GM21717 (cell line): ENCODE data around the gene C12orf42.
"Not testable (repeated sequence)": the region's sequence is repeated elsewhere in the genome, so short reads cannot be mapped to it uniquely, and the experiment has no call there.

Experiments used
- ATAC-seq: cut with Tn5 transposase; IDR thresholded peaks from one replicate; pipeline ENCODE4 v1.9.1; 2021; ENCODE audit warnings: mild to moderate bottlenecking, moderate library complexity; ENCODE audit not compliant: unreplicated experiment

The C12orf42 gene

DNA sequence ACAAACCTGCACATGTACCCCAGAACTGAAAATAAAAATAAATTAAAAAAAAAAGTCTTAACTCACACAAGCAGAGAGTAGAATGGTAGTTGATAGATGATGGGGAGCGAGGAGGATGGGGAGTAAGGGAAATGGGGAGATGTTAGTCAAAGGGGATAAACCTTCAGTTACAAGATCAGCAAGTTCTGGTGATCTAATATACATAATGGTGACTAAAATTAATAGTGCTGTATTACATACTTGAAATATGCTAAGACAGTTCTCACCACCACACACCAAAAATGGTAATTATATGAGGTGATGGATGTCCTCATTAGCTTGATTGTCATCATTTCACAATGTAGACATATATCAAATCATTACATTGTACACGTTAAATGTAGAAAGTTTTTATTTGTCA is 3.2 kb upstream of the C12orf42 start:
- ATAC-seq: no peak

GRCh38 chr12:103494734-103495468 is 867 bp downstream of the C12orf42 start:
- no peak for ATAC-seq

GRCh38 chr12:103494051-103494733 is 1.6 kb downstream of the C12orf42 start:
- ATAC-seq: no peak

- ATAC-seq: no peak
These were observed 2.6 kb downstream of the C12orf42 start for GRCh38 chr12:103493199-103493598.

- ATAC-seq: no peak
These were observed 13.4 kb downstream of the C12orf42 start for GRCh38 chr12:103482365-103482764.

- ATAC-seq: no peak
These were observed 20.7 kb downstream of the C12orf42 start for GRCh38 chr12:103475073-103475472.

DNA sequence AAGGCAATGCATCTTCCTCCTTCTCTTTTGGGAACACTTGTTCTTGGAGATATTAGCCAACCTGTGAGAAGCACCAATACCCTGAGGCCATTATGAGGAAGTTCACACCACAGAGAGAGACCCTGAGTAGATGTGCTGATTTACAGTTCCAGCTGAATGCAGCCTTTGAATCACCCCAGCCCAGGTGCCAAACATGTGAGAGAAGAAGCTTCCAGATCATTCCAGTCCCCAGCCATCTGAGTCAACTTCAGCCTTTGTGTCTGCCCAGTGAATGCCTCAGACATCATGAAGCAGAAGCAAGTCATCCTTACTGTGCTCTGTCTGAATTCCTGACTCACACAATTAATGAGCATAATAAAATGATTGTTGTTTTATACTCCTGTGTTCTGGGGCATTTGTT is 25.1 kb downstream of the C12orf42 start:
- no peak for ATAC-seq

GRCh38 chr12:103469719-103470118 is 26.0 kb downstream of the C12orf42 start:
- ATAC-seq: no peak

GRCh38 chr12:103468837-103469236 is 26.9 kb downstream of the C12orf42 start:
- no peak for ATAC-seq

DNA sequence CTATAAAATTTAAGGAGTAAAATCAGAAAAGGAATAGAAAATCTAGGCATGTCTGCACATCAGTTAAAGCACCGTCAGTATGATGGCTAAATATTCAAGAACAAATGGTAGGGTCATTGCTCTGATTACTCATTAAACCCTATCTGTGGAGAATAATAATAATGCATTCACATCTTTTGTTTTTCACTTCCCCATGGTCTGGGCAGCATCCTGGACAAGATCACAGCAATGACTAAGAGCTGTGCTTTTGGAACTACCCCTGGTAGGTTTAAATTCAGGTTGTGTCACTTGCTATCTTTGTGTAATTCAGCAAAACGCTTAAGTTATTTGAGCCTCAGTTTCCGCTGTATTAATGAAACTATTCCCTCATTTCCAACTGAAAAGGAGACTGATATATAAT is 33.1 kb downstream of the C12orf42 start:
- peak; percentile 94 for ATAC-seq

DNA sequence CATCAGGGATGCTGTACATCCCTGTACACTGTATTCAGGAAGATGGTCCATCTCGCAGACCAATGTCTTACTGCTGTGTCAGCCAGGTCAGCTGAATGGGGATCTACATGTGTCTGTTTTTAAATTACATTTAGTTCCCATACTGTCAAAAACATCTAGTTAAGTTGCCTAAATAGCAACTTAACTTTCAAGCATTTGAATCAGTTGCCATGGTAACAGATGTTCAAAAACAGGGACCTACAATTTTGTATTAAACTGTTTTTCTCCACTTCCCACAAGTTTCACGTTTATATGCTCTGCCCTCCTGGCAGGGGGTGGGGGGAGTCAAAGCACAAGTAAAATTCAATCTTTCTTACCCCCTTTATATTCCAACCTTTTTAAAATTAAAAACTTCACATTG is 38.3 kb downstream of the C12orf42 start:
- ATAC-seq: no peak

DNA sequence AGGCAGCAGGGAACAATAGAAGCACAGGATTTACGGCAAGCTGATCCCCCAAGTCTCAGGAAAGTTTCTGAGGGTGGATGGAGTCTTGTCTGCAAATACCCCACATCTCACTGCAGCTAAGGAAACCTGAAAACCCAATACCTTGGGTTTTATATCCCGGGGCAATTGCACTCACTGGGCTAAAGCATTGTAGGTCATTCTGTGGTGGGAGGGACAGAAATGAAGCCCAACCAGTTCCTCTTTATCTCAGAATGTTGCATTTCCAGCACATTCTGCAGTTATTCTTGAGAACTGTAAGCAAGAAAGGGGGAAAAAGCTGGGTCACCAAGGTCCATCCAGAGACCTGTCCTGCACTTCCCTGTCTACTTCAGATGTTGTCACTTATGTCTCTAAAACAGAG is 39.8 kb downstream of the C12orf42 start:
- ATAC-seq: no peak

DNA sequence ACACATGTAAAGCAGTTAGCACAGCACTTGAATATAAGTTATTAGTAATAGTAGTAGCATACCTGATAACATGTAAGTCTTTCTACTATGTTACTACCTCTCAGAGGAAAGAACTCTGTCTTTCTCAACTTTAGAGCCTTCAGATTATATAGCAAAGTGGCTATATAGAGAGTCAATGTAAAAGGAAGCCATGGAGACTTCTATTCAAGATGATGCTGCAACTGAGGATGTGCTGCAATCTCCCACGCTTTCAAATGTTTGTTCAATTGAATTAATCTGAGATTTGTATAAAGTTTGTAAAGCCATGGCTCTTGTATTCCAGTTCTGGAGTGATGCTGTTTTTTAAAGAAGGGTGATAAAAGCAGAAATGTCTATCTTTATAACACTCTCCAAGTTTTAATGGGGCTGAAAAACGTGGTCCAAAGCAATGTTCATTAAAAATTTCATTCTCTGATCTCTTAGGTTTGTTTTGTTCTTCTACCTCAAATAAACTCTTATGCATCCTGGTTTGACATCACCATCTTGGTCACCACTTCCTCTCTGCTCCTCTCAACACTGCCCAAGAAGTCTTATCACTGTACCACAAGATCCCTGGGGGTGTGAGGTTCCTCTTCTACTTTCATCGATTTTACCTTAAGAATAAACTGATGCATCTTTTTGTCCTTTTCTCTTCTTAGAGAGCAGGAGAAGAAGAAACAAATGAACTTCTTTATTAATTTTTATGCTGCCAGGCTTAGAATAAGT is 40.6 kb downstream of the C12orf42 start:
- ATAC-seq: peak; percentile 67

- ATAC-seq: no peak
These were observed 50.8 kb downstream of the C12orf42 start for GRCh38 chr12:103444983-103445382.

DNA sequence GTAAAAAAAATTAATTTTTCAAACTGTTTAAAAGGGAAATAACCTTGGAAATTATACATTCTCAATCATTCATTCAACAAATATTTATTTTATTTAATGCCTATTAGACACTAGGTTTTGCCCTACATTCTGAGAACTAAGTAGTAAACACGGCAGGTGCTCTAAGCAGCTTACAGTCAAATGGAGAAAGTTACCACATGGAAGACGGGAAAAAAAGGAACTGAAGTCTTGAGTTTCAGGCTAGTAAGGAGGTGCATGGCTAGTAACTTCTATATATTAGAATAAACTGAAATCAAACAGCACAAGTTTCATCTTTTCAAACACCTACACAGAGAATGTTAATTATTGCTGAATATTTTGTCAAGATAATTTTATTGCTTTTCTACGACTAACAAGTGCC is 52.9 kb downstream of the C12orf42 start:
- peak; percentile 33 for ATAC-seq

DNA sequence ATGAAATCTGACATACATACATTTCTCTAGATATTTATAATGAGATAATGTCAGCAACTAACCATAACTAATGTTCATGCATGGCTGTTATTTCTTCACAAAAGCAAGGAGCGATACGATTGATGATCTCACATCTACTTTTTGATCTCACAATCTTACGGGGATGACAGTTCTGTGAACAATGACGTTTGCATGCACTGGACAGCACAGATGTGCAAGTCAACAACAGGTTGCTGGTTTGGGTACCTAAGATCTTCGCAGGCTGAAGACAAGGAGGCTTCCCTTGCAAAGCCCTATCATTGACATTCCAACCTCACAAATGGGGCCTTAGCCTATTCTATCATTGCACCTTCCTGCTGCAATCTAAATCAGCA is 53.6 kb downstream of the C12orf42 start:
- ATAC-seq: no peak

- peak; percentile 98 for ATAC-seq
These were observed 54.2 kb downstream of the C12orf42 start for GRCh38 chr12:103441437-103442181.

DNA sequence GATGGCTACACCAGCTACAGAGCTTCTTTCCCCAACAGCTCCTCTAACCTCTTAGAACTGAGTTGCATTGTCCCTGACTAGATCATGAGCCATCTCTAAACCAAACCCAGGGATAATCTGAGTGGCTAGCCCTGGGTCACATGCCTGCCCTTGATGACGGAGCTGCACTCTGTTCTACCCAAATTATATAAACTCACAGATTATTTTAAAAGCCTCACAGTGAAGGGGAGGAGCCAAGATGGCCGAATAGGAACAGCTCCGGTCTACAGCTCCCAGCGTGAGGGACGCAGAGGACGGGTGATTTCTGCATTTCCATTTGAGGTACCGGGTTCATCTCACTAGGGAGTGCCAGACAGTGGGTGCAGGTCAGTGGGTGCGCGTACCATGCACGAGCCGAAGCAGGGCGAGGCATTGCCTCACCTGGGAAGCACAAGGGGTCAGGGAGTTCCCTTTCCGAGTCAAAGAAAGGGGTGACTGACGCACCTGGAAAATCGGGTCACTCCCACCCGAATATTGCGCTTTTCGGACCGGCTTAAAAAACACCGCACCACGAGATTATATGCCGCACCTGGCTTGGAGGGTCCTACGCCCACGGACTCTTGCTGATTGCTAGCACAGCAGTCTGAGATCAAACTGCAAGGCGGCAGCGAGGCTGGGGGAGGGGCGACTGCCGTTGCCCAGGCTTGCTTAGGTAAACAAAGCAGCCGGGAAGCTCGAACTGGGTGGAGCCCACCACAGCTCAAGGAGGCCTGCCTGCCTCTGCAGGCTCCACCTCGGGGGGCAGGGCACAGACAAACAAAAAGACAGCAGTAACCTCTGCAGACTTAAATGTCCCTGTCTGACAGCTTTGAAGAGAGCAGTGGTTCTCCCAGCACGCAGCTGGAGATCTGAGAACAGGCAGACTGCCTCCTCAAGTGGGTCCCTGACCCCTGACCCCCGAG is 61.3 kb downstream of the C12orf42 start:
- ATAC-seq: not testable (repeated sequence)

DNA sequence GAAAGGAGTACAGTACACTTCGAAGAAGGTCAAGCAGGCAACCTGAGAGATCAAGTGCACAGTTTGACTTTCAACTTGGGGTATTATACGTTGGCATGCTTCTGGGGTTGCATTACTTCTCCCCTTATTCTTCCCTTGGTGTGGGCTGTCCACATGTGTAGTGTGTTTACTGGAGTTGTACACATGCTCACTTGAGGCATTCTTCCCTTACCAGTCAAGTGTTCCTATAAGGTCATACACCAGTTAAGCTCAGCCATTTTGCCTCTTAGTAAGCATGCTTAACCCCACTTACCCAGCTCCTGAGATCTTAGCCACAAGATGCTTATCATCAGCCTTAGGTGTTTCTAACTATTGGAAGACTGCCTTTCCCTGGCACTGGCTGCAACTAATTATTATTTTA is 63.8 kb downstream of the C12orf42 start:
- ATAC-seq: no peak

DNA sequence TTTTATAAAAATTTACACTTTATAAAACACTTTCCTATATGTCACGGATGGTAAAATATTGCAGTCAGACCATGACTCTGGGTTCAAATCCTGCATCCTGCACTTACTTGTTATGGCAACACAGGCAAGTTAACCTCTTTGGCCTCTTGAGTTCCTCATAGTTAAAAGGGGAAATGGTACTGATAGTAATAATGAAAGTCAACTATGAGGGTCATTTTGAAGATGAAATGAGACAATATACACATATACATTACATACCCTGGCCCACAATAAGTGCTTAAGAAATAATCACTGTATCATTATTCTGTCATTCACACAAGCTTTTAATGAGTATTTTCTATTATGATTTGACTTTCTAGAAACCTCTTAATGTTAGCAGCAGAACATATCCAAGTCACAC is 64.4 kb downstream of the C12orf42 start:
- no peak for ATAC-seq
